ENCODE data around the gene NRG3. TPM values are rescaled to one million over a fixed set of nuclear protein-coding genes. Genes with fewer than 3 reads are reported as not detected.

The NRG3 gene
- total RNA-seq, 1 experiment from 2014 or later = not detected

DNA sequence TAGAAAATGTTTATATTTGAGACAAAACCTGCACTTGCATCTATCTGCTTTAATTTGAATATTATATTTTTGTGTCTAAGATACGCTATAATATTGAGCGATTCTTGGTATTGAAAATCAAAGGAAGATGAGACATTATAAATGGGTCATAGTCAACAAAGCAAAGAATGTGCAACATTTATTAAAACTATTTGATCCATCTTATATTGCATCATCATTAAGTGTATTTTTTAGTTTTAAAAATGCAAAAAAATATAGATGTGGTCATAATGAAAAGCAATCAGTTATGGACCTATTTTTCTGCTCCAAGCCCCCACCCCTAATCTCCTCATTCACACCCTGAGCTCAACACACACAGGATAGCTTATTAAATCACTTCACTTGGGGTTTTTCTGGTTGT is 847.3 kb downstream of the NRG3 start:
- H3K9me3 ChIP-seq (ENCODE audit: control insufficient read depth in 1 of 2, insufficient read depth in 1 of 2, low read depth in 1 of 2, low read length in 2 of 2) = peaks cover 0 to 13% of the 10 kb centered on the region in 2 experiments; a peak in 2 of 4 replicates
- no peaks in the 10 kb centered on the region for H3K4me1 ChIP-seq (ENCODE audit: control insufficient read depth in 1 of 2, insufficient read depth in 2 of 2, low read length in 2 of 2)
- TF ChIP-seq EGR1 (IDR thresholded peaks at IDR 0.05; ENCODE audit: low read depth) (no peak), EZH2phosphoT487 (IDR thresholded peaks at IDR 0.05; ENCODE audit: borderline replicate concordance) (no peak), EZH2 (IDR thresholded peaks at IDR 0.05) (no peak), SRF (IDR thresholded peaks at IDR 0.05; ENCODE audit: low read depth) (no peak), ZFX (IDR thresholded peaks at IDR 0.05) (no peak), POLR2AphosphoS5 (IDR thresholded peaks at IDR 0.05; ENCODE audit: low read depth, low read length) (no peak), FOSL1 (IDR thresholded peaks at IDR 0.05; ENCODE audit: low read depth) (no peak)
- TF ChIP-seq, protein P1, sequence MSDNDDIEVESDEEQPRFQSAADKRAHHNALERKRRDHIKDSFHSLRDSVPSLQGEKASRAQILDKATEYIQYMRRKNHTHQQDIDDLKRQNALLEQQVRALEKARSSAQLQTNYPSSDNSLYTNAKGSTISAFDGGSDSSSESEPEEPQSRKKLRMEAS (IDR thresholded peaks at IDR 0.05) = no peak
- TF ChIP-seq, protein P2, sequence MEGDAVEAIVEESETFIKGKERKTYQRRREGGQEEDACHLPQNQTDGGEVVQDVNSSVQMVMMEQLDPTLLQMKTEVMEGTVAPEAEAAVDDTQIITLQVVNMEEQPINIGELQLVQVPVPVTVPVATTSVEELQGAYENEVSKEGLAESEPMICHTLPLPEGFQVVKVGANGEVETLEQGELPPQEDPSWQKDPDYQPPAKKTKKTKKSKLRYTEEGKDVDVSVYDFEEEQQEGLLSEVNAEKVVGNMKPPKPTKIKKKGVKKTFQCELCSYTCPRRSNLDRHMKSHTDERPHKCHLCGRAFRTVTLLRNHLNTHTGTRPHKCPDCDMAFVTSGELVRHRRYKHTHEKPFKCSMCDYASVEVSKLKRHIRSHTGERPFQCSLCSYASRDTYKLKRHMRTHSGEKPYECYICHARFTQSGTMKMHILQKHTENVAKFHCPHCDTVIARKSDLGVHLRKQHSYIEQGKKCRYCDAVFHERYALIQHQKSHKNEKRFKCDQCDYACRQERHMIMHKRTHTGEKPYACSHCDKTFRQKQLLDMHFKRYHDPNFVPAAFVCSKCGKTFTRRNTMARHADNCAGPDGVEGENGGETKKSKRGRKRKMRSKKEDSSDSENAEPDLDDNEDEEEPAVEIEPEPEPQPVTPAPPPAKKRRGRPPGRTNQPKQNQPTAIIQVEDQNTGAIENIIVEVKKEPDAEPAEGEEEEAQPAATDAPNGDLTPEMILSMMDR (IDR thresholded peaks at IDR 0.05 in 2 of 3, conservative IDR thresholded peaks at IDR 0.05 in 1 of 3; ENCODE audit: borderline replicate concordance in 1 of 3, insufficient read depth in 1 of 3, low read depth in 2 of 3, low read length in 2 of 3) = no peak
- TF ChIP-seq, protein P3, sequence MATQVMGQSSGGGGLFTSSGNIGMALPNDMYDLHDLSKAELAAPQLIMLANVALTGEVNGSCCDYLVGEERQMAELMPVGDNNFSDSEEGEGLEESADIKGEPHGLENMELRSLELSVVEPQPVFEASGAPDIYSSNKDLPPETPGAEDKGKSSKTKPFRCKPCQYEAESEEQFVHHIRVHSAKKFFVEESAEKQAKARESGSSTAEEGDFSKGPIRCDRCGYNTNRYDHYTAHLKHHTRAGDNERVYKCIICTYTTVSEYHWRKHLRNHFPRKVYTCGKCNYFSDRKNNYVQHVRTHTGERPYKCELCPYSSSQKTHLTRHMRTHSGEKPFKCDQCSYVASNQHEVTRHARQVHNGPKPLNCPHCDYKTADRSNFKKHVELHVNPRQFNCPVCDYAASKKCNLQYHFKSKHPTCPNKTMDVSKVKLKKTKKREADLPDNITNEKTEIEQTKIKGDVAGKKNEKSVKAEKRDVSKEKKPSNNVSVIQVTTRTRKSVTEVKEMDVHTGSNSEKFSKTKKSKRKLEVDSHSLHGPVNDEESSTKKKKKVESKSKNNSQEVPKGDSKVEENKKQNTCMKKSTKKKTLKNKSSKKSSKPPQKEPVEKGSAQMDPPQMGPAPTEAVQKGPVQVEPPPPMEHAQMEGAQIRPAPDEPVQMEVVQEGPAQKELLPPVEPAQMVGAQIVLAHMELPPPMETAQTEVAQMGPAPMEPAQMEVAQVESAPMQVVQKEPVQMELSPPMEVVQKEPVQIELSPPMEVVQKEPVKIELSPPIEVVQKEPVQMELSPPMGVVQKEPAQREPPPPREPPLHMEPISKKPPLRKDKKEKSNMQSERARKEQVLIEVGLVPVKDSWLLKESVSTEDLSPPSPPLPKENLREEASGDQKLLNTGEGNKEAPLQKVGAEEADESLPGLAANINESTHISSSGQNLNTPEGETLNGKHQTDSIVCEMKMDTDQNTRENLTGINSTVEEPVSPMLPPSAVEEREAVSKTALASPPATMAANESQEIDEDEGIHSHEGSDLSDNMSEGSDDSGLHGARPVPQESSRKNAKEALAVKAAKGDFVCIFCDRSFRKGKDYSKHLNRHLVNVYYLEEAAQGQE (IDR thresholded peaks at IDR 0.05; ENCODE audit: low read depth) = no peak
- TF ChIP-seq, protein P4, sequence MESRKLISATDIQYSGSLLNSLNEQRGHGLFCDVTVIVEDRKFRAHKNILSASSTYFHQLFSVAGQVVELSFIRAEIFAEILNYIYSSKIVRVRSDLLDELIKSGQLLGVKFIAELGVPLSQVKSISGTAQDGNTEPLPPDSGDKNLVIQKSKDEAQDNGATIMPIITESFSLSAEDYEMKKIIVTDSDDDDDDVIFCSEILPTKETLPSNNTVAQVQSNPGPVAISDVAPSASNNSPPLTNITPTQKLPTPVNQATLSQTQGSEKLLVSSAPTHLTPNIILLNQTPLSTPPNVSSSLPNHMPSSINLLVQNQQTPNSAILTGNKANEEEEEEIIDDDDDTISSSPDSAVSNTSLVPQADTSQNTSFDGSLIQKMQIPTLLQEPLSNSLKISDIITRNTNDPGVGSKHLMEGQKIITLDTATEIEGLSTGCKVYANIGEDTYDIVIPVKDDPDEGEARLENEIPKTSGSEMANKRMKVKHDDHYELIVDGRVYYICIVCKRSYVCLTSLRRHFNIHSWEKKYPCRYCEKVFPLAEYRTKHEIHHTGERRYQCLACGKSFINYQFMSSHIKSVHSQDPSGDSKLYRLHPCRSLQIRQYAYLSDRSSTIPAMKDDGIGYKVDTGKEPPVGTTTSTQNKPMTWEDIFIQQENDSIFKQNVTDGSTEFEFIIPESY (IDR thresholded peaks at IDR 0.05; ENCODE audit: extremely low read depth, insufficient replicate concordance, low read length) = no peak
- H3K27me3 ChIP-seq (ENCODE audit: insufficient read depth, low read length) = no peaks in the 10 kb centered on the region
- intact Hi-C loops (cut with micrococcal nuclease) = no loop called here
- H3K4me3 ChIP-seq (replicated peaks in 1 of 2; ENCODE audit: low read depth in 1 of 2, low read length in 2 of 2) = no peak overlapping the region
- H3K36me3 ChIP-seq (ENCODE audit: control insufficient read depth in 1 of 2, insufficient read depth in 2 of 2, low read length in 2 of 2) = no peaks in the 10 kb centered on the region
- no TSS peak for BruUV-seq (replicated peaks)
- H3K9me2 ChIP-seq (ENCODE audit: insufficient read depth) = no peaks in the 10 kb centered on the region
- RAD21 ChIA-PET (ENCODE audit: low non-redundant PET in 1 of 2, low total read pairs in 2 of 2, uncharacterized antibody in 2 of 2, unreplicated experiment in 2 of 2) = no interaction called here
- no peak overlapping the region for H3K27ac ChIP-seq (ENCODE audit: low read depth, low read length)
- DNase-seq (ENCODE audit: low read depth, low spot score) (no peak), ATAC-seq (no peak)
- POLR2A ChIA-PET = no interaction called here
- no peak overlapping the region for H2AFZ ChIP-seq (ENCODE audit: low read depth, low read length, poor library complexity, severe bottlenecking)
- no peak overlapping the region for H3K9ac ChIP-seq (ENCODE audit: low read length)
- H3K4me2 ChIP-seq (ENCODE audit: low read length) = no peak overlapping the region
- CTCF ChIA-PET = no interaction called here
- no peaks in the 10 kb centered on the region for H4K20me1 ChIP-seq (ENCODE audit: insufficient read depth)
- H3K79me2 ChIP-seq (ENCODE audit: insufficient read depth, low read length) = no peaks in the 10 kb centered on the region
